Measurements from ENCODE around the gene AKT1. TPM values are rescaled to one million over a fixed set of nuclear protein-coding genes. Genes with fewer than 3 reads are reported as not detected.

Gene AKT1
- total RNA-seq, 1 experiment from 2014 or later, result 164 TPM

GRCh38 chr14:104722938-104723650 is 72.5 kb downstream of the AKT1 start:
- no peak overlapping the region for H3K4me3 ChIP-seq
- no peaks in the 10 kb centered on the region; the same call in 1 of the 2 replicates for H3K36me3 ChIP-seq
- H3K27me3 ChIP-seq, result peaks cover 17% of the 10 kb centered on the region; the same call in 1 of the 2 replicates
- no peak for DNase-seq
- H3K4me1 ChIP-seq, result peaks cover 13% of the 10 kb centered on the region
- no peaks in the 10 kb centered on the region for H3K9me3 ChIP-seq (replicated peaks)
- H3K27ac ChIP-seq, result no peak overlapping the region

- peaks cover 5% of the 10 kb centered on the region; the same call in 1 of the 2 replicates for H3K27me3 ChIP-seq
- peaks cover 13% of the 10 kb centered on the region for H3K4me1 ChIP-seq
- H3K27ac ChIP-seq, result no peak overlapping the region; the same call in 1 of the 2 replicates
- H3K4me3 ChIP-seq, result no peak overlapping the region
- DNase-seq, result peak; percentile 60 to 63
- no peaks in the 10 kb centered on the region for H3K9me3 ChIP-seq (replicated peaks)
- no peaks in the 10 kb centered on the region; the same call in 1 of the 2 replicates for H3K36me3 ChIP-seq
These were observed 73.8 kb downstream of the AKT1 start for GRCh38 chr14:104721505-104722431.

Other genes with a start within 250 kb of the AKT1 start
- gene C14orf180, start 216.0 kb downstream of the AKT1 start, total RNA-seq (2014; rRNA removed; shearing (Covaris generic)), result not detected in 2 replicates
- not detected in 2 replicates for gene TMEM179, start 191.0 kb downstream of the AKT1 start, total RNA-seq (2014; rRNA removed; shearing (Covaris generic))
- 36.9 and 38.3 TPM in 2 replicates for gene INF2, start 106.1 kb downstream of the AKT1 start, total RNA-seq (2014; rRNA removed; shearing (Covaris generic))
- 0.58 and 1.2 TPM in 2 replicates for gene ADSS1, start 71.5 kb downstream of the AKT1 start, total RNA-seq (2014; rRNA removed; shearing (Covaris generic))
- gene SIVA1, start 42.6 kb downstream of the AKT1 start, total RNA-seq (2014; rRNA removed; shearing (Covaris generic)), result 105 and 157 TPM in 2 replicates
- 0.38 and 0.48 TPM in 2 replicates for gene ZBTB42, start 5.4 kb upstream of the AKT1 start, total RNA-seq (2014; rRNA removed; shearing (Covaris generic))
- gene CEP170B, start 69.5 kb upstream of the AKT1 start, total RNA-seq (2014; rRNA removed; shearing (Covaris generic)), result 0.08 and 0.12 TPM in 2 replicates
- gene PLD4, start 129.1 kb upstream of the AKT1 start, total RNA-seq (2014; rRNA removed; shearing (Covaris generic)), result not detected in 2 replicates
- gene AHNAK2, start 182.6 kb upstream of the AKT1 start, total RNA-seq (2014; rRNA removed; shearing (Covaris generic)), result 1.3 and 1.6 TPM in 2 replicates
- gene CLBA1, start 190.0 kb upstream of the AKT1 start, total RNA-seq (2014; rRNA removed; shearing (Covaris generic)), result 2.6 and 3.0 TPM in 2 replicates
- gene CDCA4, start 225.3 kb upstream of the AKT1 start, total RNA-seq (2014; rRNA removed; shearing (Covaris generic)), result 92.3 and 98.0 TPM in 2 replicates